GM12878 (cell line): ENCODE results near the gene KIF20A. TPM values are rescaled to one million over a fixed set of nuclear protein-coding genes. Genes with fewer than 3 reads are reported as not detected.

Experiments used
- ATAC-seq: fragments of 200-7000 bp; cut with Tn5 transposase; 3 replicates; pipeline ENCODE4 v1.9.1; 2020; ENCODE audit warnings: mild to moderate bottlenecking, moderate library complexity
- BruUV-seq: library from RNA; stranded (reverse); fragments of 400-500 nt; replicated peaks from 2 replicates; lab custom pipeline; 2021; lab: Mats Ljungman, UMichigan
- CTCF ChIA-PET: fragments of 300-600 bp; sonication (Branson Sonifier 250); formaldehyde crosslinking; extraction: SDS; loops from one replicate; lab custom pipeline; 2021; ENCODE audit warnings: inconsistent platforms; lab: Yijun Ruan, JAX
- POLR2A ChIA-PET: fragments of 350-600 bp; formaldehyde crosslinking; extraction: SDS; loops from one replicate; lab custom pipeline; 2021; ENCODE audit warnings: inconsistent platforms; lab: Charles Lee
- RAD21 ChIA-PET: fragments of 300-600 bp; sonication (Branson Sonifier 250); formaldehyde crosslinking; loops from one replicate; lab custom pipeline; 2023; ENCODE audit warnings: antibody characterized with exemption; ENCODE audit not compliant: unreplicated experiment; lab: Charles Lee
- SMC1A ChIA-PET: fragments of 300-600 bp; sonication (Branson Sonifier 250); formaldehyde crosslinking; loops from one replicate; lab custom pipeline; 2023; ENCODE audit not compliant: unreplicated experiment, uncharacterized antibody; lab: Charles Lee
- DNase-seq: peaks from one replicate; pipeline ENCODE4 v3.0.0-alpha.2; 2011; ENCODE audit warnings: low read depth, low spot score
- FAIRE-seq: peaks from 3 replicates; lab custom pipeline; 2011; peaks lifted over from hg19 to GRCh38; lab: Jason Lieb, UNC
- H2AFZ ChIP-seq: 2 replicates; pipeline ENCODE4 v1.6.0; 2011; ENCODE audit warnings: low read depth, low read length, control low read depth; ENCODE audit not compliant: control insufficient read depth
- H3K27ac ChIP-seq: 2 replicates; pipeline ENCODE4 v1.5.1; 2011; ENCODE audit warnings: control low read depth; ENCODE audit not compliant: control insufficient read depth, insufficient read depth
- H3K27me3 ChIP-seq, 2 experiments: replicated peaks in 1 of 2; 2 replicates each; pipeline versions ENCODE4 v1.6.0 to v1.6.1; 2011; ENCODE audit warnings: low read length in 1 of 2; ENCODE audit not compliant: control insufficient read depth in 2 of 2, insufficient read depth in 2 of 2
- H3K36me3 ChIP-seq, 2 experiments: 2 replicates each; pipeline ENCODE4 v1.5.1; 2011; ENCODE audit warnings: low read length in 1 of 2; ENCODE audit not compliant: control insufficient read depth in 2 of 2, insufficient read depth in 2 of 2
- H3K4me1 ChIP-seq: 2 replicates; pipeline ENCODE4 v1.6.1; 2011; ENCODE audit warnings: mild to moderate bottlenecking, low read length, moderate library complexity, mixed read lengths; ENCODE audit not compliant: control insufficient read depth, insufficient read depth
- H3K4me2 ChIP-seq: 2 replicates; pipeline ENCODE4 v1.6.0; 2011; ENCODE audit warnings: control low read depth; ENCODE audit not compliant: control insufficient read depth, insufficient read depth
- H3K4me3 ChIP-seq: fragments of 200-600 bp; sonication (generic); 2 replicates; pipeline ENCODE4 v1.5.1; 2016
- H3K79me2 ChIP-seq: 2 replicates; pipeline ENCODE4 v1.6.0; 2011; ENCODE audit warnings: low read length; ENCODE audit not compliant: control insufficient read depth, insufficient read depth
- H3K9ac ChIP-seq: 2 replicates; pipeline ENCODE4 v1.8.0; 2011; ENCODE audit warnings: low read length, control low read depth, mixed read lengths; ENCODE audit not compliant: control insufficient read depth, insufficient read depth
- H3K9me3 ChIP-seq: replicated peaks from 3 replicates; pipeline ENCODE4 v1.5.1; 2011; ENCODE audit warnings: mild to moderate bottlenecking, low read length; ENCODE audit not compliant: control insufficient read depth, insufficient read depth
- H4K20me1 ChIP-seq: 2 replicates; pipeline ENCODE4 v1.6.0; 2011; ENCODE audit not compliant: control insufficient read depth, insufficient read depth
- DPF2 ChIP-seq: fragments of 450-650 bp; IDR thresholded peaks from 2 replicates; pipeline ENCODE4 v1.6.1; 2017; ENCODE audit warnings: mild to moderate bottlenecking
- EED ChIP-seq: sonication (generic); IDR thresholded peaks from 2 replicates; pipeline ENCODE4 v1.6.1; 2016; ENCODE audit warnings: antibody characterized with exemption, low read depth
- NR2C1 ChIP-seq: fragments of 450-650 bp; IDR thresholded peaks from 2 replicates; pipeline ENCODE4 v1.6.1; 2017; ENCODE audit warnings: antibody characterized with exemption, mild to moderate bottlenecking, moderate library complexity
- POLR2A ChIP-seq: IDR thresholded peaks from 2 replicates; pipeline ENCODE4 v1.6.1; 2011; ENCODE audit warnings: low read depth, mild to moderate bottlenecking, low read length
- SMAD5 ChIP-seq: IDR thresholded peaks from 2 replicates; pipeline ENCODE4 v1.6.1; 2016; ENCODE audit warnings: antibody characterized with exemption, low read depth
- TAF1 ChIP-seq: IDR thresholded peaks from 2 replicates; pipeline ENCODE4 v1.6.1; 2011; ENCODE audit warnings: mild to moderate bottlenecking, low read depth, low read length, borderline replicate concordance
- TARDBP ChIP-seq: IDR thresholded peaks from 2 replicates; pipeline ENCODE4 v1.6.1; 2016; ENCODE audit warnings: borderline replicate concordance
- WRNIP1 ChIP-seq: IDR thresholded peaks from 2 replicates; pipeline ENCODE4 v1.6.1; 2011; ENCODE audit warnings: low read depth, low read length, improper control_type of control experiment, borderline replicate concordance
- ZZZ3 ChIP-seq: IDR thresholded peaks from 2 replicates; pipeline ENCODE4 v1.6.1; 2011; ENCODE audit warnings: low read depth; ENCODE audit not compliant: control insufficient read depth, insufficient read length
- WGBS: methylation state at CpG from one replicate; pipeline ENCODE4 v1.1.6; 2016; ENCODE audit warnings: low lambda C conversion rate; ENCODE audit not compliant: insufficient replicate concordance, insufficient coverage; ENCODE audit errors: missing lambda C conversion rate; 5-methylcytosine and 5-hydroxymethylcytosine counted together
- in situ Hi-C: fragments of 300-500 bp; cut with MboI; formaldehyde crosslinking; loops from 9 replicates; pipeline ENCODE4 v1.14.3; 2018; ENCODE audit warnings: mixed read lengths
- intact Hi-C: fragments of 100-400 bp; cut with micrococcal nuclease; formaldehyde crosslinking; loops from one replicate; pipeline ENCODE4 v1.14.2; 2022; ENCODE audit not compliant: unreplicated experiment
- polyA plus RNA-seq, 11 experiments: library from polyadenylated mRNA; depleted of rRNA in 4 of 11; unstranded in 6 of 11; stranded (reverse) in 5 of 11; fragments of >200 nt; fragmentation: Nextera tagmentation in 4 of 11; fragmentation: Illumina TruSeq in 1 of 11; extraction: Ambion mirVana in 4 of 11; extraction: Trizol in 1 of 11; gene quantifications; 1 replicate in 1 of 11; 2 replicates in 10 of 11; pipeline versions ENCODE4 v1.2.1 to v1.2.3, GENCODE V29; 2011 to 2016; ENCODE audit warnings: inconsistent platforms in 2 of 11, missing spikeins in 2 of 11, low read depth in 1 of 11
- total RNA-seq, 4 experiments: library from RNA; depleted of rRNA in 3 of 4; stranded (reverse); fragments of >200 nt in 3 of 4; fragmentation: Illumina TruSeq in 1 of 4; extraction: Trizol in 1 of 4; gene quantifications; 2 replicates each; pipeline versions ENCODE4 v1.2.1 to v1.2.3, GENCODE V29; 2013 to 2021
- TF ChIP-seq, protein P1 (sequence below): fragments of 150-350 bp; IDR thresholded peaks from 2 replicates; pipeline ENCODE4 v1.6.1; 2016; ENCODE audit warnings: low read depth, low read length

The KIF20A gene
- total and polyA plus RNA-seq, 10 of the 15 experiments (the other 5 are each of a cell fraction or from before 2014, with no cell fraction given) = 20.7 to 61.9 (median 45.3) TPM

DNA sequence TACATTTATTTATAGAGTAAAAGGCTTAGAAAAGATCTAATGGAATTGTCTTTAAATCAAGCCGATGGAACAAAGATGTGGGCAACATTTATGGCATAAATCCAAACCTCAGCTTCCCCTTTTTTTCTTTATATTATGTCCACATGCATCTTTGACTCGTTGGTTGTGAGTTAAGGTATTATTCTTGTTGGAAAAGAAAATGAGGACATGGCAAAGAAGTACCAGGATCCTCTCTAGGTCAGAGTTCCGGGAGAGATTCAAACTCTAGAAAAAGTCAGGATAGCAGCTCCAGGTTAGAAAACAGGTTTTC, 39.2 kb upstream of the KIF20A start:
- H3K4me2 ChIP-seq = peak overlapping the region; percentile 68; the same call in 1 of the 2 replicates
- no peak overlapping the region for H3K9ac ChIP-seq
- 36% methylated on average over 3 of the region's 3 CpGs for WGBS
- SMC1A ChIA-PET = interaction anchor here (0.7 to 1.3 kb wide), 2 partner anchors 9 to 58 kb away, joined by 3 to 5 read pairs; no protein-coding TSS in a partner anchor
- in situ Hi-C loops (loop anchor here (10.0 kb wide), 3 partner anchors 55 to 475 kb away; partner anchors contain the start of gene WNT8A), intact Hi-C loops (loop anchor here (10.0 kb wide), 1 partner anchor 515 kb away; no protein-coding TSS in a partner anchor)
- H3K4me1 ChIP-seq = no peaks in the 10 kb centered on the region
- CTCF ChIA-PET = interaction anchor here (0.6 to 1.9 kb wide), 3 partner anchors 62 to 990 kb away, joined by 3 to 8 read pairs (median 8); no protein-coding TSS in a partner anchor
- H3K4me3 ChIP-seq = no peak overlapping the region
- H3K9me3 ChIP-seq = no peaks in the 10 kb centered on the region
- POLR2A ChIA-PET = no interaction called here
- H4K20me1 ChIP-seq = no peaks in the 10 kb centered on the region
- FAIRE-seq = no peak
- H3K36me3 ChIP-seq = no peaks in the 10 kb centered on the region
- no peak overlapping the region for H3K27ac ChIP-seq
- peak overlapping the region; percentile 87 for H2AFZ ChIP-seq
- H3K79me2 ChIP-seq = no peaks in the 10 kb centered on the region
- RAD21 ChIA-PET = interaction anchor here (1.2 to 1.4 kb wide), 2 partner anchors 62 to 361 kb away, joined by 3 to 4 read pairs; no protein-coding TSS in a partner anchor
- H3K27me3 ChIP-seq = no peaks in the 10 kb centered on the region
- TF ChIP-seq EED = no peak
- TF ChIP-seq TARDBP = no peak
- no peak for TF ChIP-seq SMAD5
- no peak for TF ChIP-seq TAF1
- TF ChIP-seq, protein P1, sequence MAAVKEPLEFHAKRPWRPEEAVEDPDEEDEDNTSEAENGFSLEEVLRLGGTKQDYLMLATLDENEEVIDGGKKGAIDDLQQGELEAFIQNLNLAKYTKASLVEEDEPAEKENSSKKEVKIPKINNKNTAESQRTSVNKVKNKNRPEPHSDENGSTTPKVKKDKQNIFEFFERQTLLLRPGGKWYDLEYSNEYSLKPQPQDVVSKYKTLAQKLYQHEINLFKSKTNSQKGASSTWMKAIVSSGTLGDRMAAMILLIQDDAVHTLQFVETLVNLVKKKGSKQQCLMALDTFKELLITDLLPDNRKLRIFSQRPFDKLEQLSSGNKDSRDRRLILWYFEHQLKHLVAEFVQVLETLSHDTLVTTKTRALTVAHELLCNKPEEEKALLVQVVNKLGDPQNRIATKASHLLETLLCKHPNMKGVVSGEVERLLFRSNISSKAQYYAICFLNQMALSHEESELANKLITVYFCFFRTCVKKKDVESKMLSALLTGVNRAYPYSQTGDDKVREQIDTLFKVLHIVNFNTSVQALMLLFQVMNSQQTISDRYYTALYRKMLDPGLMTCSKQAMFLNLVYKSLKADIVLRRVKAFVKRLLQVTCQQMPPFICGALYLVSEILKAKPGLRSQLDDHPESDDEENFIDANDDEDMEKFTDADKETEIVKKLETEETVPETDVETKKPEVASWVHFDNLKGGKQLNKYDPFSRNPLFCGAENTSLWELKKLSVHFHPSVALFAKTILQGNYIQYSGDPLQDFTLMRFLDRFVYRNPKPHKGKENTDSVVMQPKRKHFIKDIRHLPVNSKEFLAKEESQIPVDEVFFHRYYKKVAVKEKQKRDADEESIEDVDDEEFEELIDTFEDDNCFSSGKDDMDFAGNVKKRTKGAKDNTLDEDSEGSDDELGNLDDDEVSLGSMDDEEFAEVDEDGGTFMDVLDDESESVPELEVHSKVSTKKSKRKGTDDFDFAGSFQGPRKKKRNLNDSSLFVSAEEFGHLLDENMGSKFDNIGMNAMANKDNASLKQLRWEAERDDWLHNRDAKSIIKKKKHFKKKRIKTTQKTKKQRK = no peak
- no peak for TF ChIP-seq NR2C1
- TF ChIP-seq WRNIP1 = no peak
- no peak for TF ChIP-seq DPF2
- no peak for TF ChIP-seq POLR2A
- TF ChIP-seq ZZZ3 = no peak
- no TSS peak for BruUV-seq
- no peak for DNase-seq
- ATAC-seq = no peak
